HEK293T (cell line): ENCODE measurements around the gene MRPS23.

ENCODE experiments used
- BHLHE40 ChIP-seq: fragments of 450-650 bp; IDR thresholded peaks from 2 replicates; pipeline ENCODE4 v1.6.1; 2016; ENCODE audit warnings: mild to moderate bottlenecking, moderate library complexity, borderline replicate concordance
- CTBP1 ChIP-seq: fragments of 450-650 bp; IDR thresholded peaks from 2 replicates; pipeline ENCODE4 v1.6.1; 2016; ENCODE audit warnings: borderline replicate concordance
- ELF4 ChIP-seq: fragments of 450-650 bp; IDR thresholded peaks from 2 replicates; pipeline ENCODE4 v1.6.1; 2017; ENCODE audit warnings: antibody characterized with exemption
- FOXA1 ChIP-seq: fragments of 450-650 bp; IDR thresholded peaks from 2 replicates; pipeline ENCODE4 v1.6.1; 2016; ENCODE audit warnings: mild to moderate bottlenecking
- FOXK2 ChIP-seq: fragments of 450-650 bp; IDR thresholded peaks from 2 replicates; pipeline ENCODE4 v1.6.1; 2016; ENCODE audit warnings: mild to moderate bottlenecking
- FOXM1 ChIP-seq: fragments of 450-650 bp; IDR thresholded peaks from 2 replicates; pipeline ENCODE4 v1.6.1; 2017; ENCODE audit warnings: mild to moderate bottlenecking, borderline replicate concordance
- L3MBTL2 ChIP-seq: fragments of 450-650 bp; conservative IDR thresholded peaks from 2 replicates; pipeline ENCODE4 v1.6.1; 2016; ENCODE audit warnings: mild to moderate bottlenecking
- SP1 ChIP-seq: fragments of 450-650 bp; IDR thresholded peaks from 2 replicates; pipeline ENCODE4 v1.6.1; 2017
- SUZ12 ChIP-seq: fragments of 450-650 bp; IDR thresholded peaks from 2 replicates; pipeline ENCODE4 v1.6.1; 2016; ENCODE audit warnings: mild to moderate bottlenecking
- TARDBP ChIP-seq: fragments of 450-650 bp; IDR thresholded peaks from 2 replicates; pipeline ENCODE4 v1.6.1; 2016
- ZNF384 ChIP-seq: fragments of 450-650 bp; IDR thresholded peaks from 2 replicates; pipeline ENCODE4 v1.6.1; 2016

DNA sequence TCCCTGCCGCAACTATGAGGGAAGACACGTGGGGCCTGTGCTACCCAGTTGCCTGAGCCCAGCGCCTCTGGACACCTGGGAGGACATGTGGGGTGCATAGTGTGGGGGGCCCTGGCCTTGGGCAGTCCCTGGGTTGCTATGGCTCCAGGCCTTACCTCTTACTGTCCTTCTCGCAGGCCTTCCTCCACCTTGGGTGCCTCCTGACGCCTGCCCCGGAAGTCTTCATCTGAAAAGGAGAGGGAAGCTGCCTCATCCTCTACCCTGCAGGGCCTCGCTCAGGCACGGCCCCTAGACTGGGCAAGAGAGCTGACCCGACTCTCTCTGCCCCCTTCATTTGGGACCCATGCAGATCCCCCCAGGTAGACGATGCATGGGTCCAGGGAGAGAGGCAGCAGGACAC, 16.5 kb upstream of the MRPS23 start:
- no peak for TF ChIP-seq FOXM1
- no peak for TF ChIP-seq ZNF384
- no peak for TF ChIP-seq FOXK2
- TF ChIP-seq SP1 = no peak
- TF ChIP-seq L3MBTL2 = no peak
- TF ChIP-seq FOXA1 = no peak
- TF ChIP-seq ELF4 = no peak
- no peak for TF ChIP-seq TARDBP
- no peak for TF ChIP-seq BHLHE40
- no peak for TF ChIP-seq SUZ12
- TF ChIP-seq CTBP1 = no peak
